Right lobe of liver (tissue), 6 donors: Measurements from ENCODE around the gene ABHD16A. TPM values are rescaled to one million over a fixed set of nuclear protein-coding genes. Genes with fewer than 3 reads are reported as not detected.

Source experiments
- ATAC-seq, 4 donors: fragments of 200-7000 bp; cut with Tn5 transposase; one replicate each; pipeline ENCODE4 v1.9.1; 2020; ENCODE audit warnings: mild to moderate bottlenecking in 4 of 4, moderate library complexity in 4 of 4
- DNase-seq, 3 donors: peaks; one replicate each; pipeline ENCODE4 v3.0.0-alpha.2; 2020
- H3K27ac ChIP-seq, 3 donors: fragments of 200-600 bp; one replicate each; pipeline ENCODE4 v1.8.0; 2022
- H3K27me3 ChIP-seq, 2 donors: fragments of 200-600 bp; one replicate each; pipeline ENCODE4 v1.8.0; 2022
- H3K36me3 ChIP-seq, 4 donors: fragments of 200-600 bp; sonication (generic) in 1 of 4; one replicate each; pipeline versions ENCODE4 v1.5.1 to v1.8.0; 2017 to 2022; ENCODE audit warnings: control low read depth in 1 of 4
- H3K4me1 ChIP-seq, 4 donors: fragments of 200-600 bp; sonication (generic) in 1 of 4; one replicate each; pipeline versions ENCODE4 v1.5.1 to v1.8.0; 2017 to 2022; ENCODE audit warnings: control low read depth in 1 of 4
- H3K4me3 ChIP-seq, 3 donors: fragments of 200-600 bp; one replicate each; pipeline ENCODE4 v1.8.0; 2022
- H3K9me3 ChIP-seq, 4 donors: fragments of 200-600 bp; sonication (generic) in 1 of 4; one replicate each; pipeline versions ENCODE4 v1.5.1 to v1.8.0; 2017 to 2022; ENCODE audit warnings: control low read depth in 1 of 4
- POLR2A ChIP-seq: fragments of 450-650 bp; IDR thresholded peaks from one replicate; pipeline ENCODE4 v1.6.1; 2017; ENCODE audit warnings: antibody characterized with exemption, mild to moderate bottlenecking
- WGBS: methylation state at CpG from one replicate; pipeline ENCODE4 v1.1.6; 2018; ENCODE audit warnings: low coverage, low lambda C conversion rate; ENCODE audit not compliant: insufficient coverage; ENCODE audit errors: missing lambda C conversion rate; 5-methylcytosine and 5-hydroxymethylcytosine counted together
- intact Hi-C, 2 donors: fragments of 100-400 bp; cut with DNase I; formaldehyde crosslinking; loops; one replicate each; pipeline versions ENCODE4 v1.11.2 to v1.14.1; 2022
- total RNA-seq, 6 experiments: library from RNA; depleted of rRNA in 2 of 6; stranded (reverse); fragments of >200 nt in 2 of 6; fragmentation: NEBNext Ultra II Directional in 3 of 6; extraction: Animal tissue kit (Norgen Biotek cat#: 25700) in 3 of 6; gene quantifications; one replicate each; pipeline versions ENCODE4 v1.1.0 to v1.2.4, GENCODE V29; 2016 to 2023
- TF ChIP-seq, protein P1 (sequence below), 4 donors: fragments of 200-600 bp in 3 of 4; fragments of 450-650 bp in 1 of 4; IDR thresholded peaks; one replicate each; pipeline versions ENCODE4 v1.5.1 to v1.8.0; 2016 to 2022; ENCODE audit warnings: antibody characterized with exemption in 4 of 4, mild to moderate bottlenecking in 2 of 4
- donor health status: DM: no; HTN: yes; CAD: no.
- donor health status: DM: no; HTN: no; CAD: no.
- donor health status: DM: no; HTN: no; CAD: no.
- donor health status: DM: no; HTN: yes; CAD: no.
- donor health status: DM: no; HTN: yes; CAD: no.

Gene ABHD16A
- total RNA-seq, 6 experiments from 2014 or later, result 29.7 to 34.8 (median 31.2) TPM

DNA sequence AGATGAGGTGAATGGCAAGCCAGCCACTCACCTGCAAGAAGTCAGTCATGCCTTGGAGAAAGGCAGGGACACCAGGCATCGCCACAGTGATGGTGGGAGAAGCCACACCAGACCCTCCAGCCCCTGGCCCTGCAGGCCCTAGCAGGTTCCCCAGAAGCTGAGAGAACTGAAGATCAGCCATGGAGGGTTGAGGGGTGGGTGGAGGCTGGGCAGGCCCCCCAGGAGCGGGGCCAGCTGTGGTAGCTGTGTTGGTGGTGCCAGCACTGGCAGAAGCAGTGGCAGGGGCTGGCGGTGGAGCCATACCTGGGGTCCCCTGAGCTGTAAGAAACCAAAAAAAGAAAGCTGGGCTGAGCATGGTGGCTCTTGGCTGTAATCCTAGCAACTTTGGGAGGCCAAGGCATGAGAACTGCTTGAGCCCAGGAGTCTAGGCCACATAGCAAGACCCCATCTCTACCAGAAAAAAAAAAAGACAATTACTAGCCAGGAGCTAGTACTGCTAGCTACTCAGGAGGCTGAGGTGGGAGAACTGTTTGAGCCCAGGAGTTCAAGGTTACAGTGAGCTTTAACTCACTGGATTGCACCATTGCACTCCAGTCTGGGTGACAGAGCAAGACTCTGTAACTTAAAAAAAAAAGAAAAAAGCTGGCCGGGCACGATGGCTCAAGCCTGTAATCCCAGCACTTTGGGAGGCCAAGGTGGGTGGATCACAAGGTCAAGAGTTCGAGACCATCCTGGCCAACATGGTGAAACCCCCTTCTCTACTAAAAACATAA is 60.1 kb downstream of the ABHD16A start:
- WGBS, result 55% methylated on average over 5 of the region's 6 CpGs
- intact Hi-C loops, result no loop called here
- DNase-seq, result peak in 1 of 3 donors; percentile 16

DNA sequence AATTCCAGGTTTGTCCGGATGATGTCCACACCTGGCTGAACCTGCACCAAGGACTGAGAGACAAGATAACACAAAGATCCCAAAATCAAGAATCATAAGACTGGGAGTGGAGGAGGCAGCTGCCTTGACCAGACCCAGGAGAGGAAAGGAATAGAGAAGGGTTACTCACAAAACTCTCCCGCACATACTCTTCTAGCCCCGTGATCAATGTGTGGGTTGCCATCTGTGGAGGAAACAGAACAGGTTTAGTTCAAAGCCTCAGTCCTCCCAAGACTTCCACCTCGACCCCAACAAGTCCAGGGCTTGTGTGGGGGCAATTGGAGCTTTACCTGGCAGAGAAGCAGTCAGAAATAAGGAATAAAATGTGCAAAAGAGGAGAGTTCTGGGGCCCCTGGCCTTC is 61.8 kb downstream of the ABHD16A start:
- DNase-seq (no peak), ATAC-seq (no peak)
- TF ChIP-seq, protein P1, sequence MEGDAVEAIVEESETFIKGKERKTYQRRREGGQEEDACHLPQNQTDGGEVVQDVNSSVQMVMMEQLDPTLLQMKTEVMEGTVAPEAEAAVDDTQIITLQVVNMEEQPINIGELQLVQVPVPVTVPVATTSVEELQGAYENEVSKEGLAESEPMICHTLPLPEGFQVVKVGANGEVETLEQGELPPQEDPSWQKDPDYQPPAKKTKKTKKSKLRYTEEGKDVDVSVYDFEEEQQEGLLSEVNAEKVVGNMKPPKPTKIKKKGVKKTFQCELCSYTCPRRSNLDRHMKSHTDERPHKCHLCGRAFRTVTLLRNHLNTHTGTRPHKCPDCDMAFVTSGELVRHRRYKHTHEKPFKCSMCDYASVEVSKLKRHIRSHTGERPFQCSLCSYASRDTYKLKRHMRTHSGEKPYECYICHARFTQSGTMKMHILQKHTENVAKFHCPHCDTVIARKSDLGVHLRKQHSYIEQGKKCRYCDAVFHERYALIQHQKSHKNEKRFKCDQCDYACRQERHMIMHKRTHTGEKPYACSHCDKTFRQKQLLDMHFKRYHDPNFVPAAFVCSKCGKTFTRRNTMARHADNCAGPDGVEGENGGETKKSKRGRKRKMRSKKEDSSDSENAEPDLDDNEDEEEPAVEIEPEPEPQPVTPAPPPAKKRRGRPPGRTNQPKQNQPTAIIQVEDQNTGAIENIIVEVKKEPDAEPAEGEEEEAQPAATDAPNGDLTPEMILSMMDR (IDR thresholded peaks at IDR 0.05), result no peak
- no peak for TF ChIP-seq POLR2A
- H3K4me1 ChIP-seq, result peaks cover 0 to 18% (median 0%) of the 10 kb centered on the region in 4 donors
- H3K27ac ChIP-seq, result no peak overlapping the region
- no peaks in the 10 kb centered on the region for H3K9me3 ChIP-seq
- intact Hi-C loops, result no loop called here
- H3K4me3 ChIP-seq, result no peak overlapping the region
- H3K36me3 ChIP-seq, result peaks cover 4 to 97% (median 52%) of the 10 kb centered on the region in 4 donors
- no peaks in the 10 kb centered on the region for H3K27me3 ChIP-seq
- 78% methylated on average over 3 of the region's 4 CpGs for WGBS

More for the DNA sequence above, 60.1 kb downstream of the ABHD16A start:
- Histone ChIP-seq H3K27ac (peak overlapping the region in 1 of 3 donors; percentile 22), H3K4me1 (peaks cover 0 to 18% (median 0%) of the 10 kb centered on the region in 4 donors), H3K4me3 (no peak overlapping the region), H3K27me3 (no peaks in the 10 kb centered on the region), H3K9me3 (no peaks in the 10 kb centered on the region), H3K36me3 (peaks cover 4 to 96% (median 52%) of the 10 kb centered on the region in 4 donors)
- ATAC-seq, result peak in 2 of 4 donors; percentile 12 to 47
- TF ChIP-seq POLR2A, result no peak
- TF ChIP-seq, protein P1 (IDR thresholded peaks at IDR 0.05), result no peak

DNA sequence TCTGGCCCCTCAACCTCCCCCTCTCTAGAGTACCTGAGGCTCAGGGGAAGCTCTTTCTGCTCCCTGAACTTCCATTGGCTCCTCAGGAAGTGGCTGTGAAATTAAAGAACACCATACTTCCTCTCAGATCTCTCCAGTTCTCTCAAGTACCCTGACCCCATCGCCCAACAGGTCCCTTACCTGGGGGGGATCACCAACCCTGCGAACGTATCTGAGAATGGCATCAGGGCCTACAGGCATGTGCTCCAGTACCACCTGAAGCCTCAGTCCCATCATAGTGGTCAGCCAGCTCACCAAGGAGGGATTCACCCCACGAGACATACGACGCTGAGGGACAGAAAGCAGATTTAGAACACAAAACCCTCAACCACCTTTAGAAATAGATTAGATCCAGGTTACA is 62.5 kb downstream of the ABHD16A start:
- H3K36me3 ChIP-seq, result peaks cover 4 to 98% (median 52%) of the 10 kb centered on the region in 4 donors
- no peak overlapping the region for H3K4me3 ChIP-seq
- peaks cover 0 to 18% (median 0%) of the 10 kb centered on the region in 4 donors for H3K4me1 ChIP-seq
- H3K27ac ChIP-seq, result no peak overlapping the region
- WGBS, result 95% methylated on average over 6 of the region's 6 CpGs
- intact Hi-C loops, result no loop called here
- ATAC-seq (no peak), DNase-seq (no peak)
- no peak for TF ChIP-seq POLR2A
- TF ChIP-seq, protein P1 (IDR thresholded peaks at IDR 0.05), result no peak
- H3K27me3 ChIP-seq, result no peaks in the 10 kb centered on the region
- H3K9me3 ChIP-seq, result no peaks in the 10 kb centered on the region

DNA sequence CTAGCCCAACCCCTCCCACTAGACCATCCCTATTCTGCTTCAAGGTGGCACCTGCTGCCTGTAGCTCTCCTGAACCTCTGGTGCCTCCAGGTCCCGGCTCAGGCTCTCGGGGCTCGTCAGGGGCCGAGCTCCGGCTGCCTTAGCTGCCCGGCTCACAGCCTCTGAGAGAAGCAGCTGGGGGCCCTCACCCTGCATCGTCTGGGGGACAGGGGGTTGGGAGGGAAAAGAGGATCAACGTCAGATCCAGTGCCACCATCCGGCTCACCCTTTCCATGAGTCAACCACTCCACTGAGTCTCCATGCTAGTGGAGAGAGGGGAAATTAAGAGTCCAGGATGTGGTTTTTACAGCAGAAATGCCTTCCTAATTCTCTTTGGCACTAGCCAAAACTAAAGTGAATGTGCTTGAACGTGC is 63.7 kb downstream of the ABHD16A start:
- Histone ChIP-seq H3K4me3 (no peak overlapping the region), H3K4me1 (peaks cover 0 to 22% (median 0%) of the 10 kb centered on the region in 4 donors), H3K36me3 (peaks cover 4 to 97% (median 52%) of the 10 kb centered on the region in 4 donors), H3K27me3 (no peaks in the 10 kb centered on the region), H3K27ac (no peak overlapping the region), H3K9me3 (no peaks in the 10 kb centered on the region)
- intact Hi-C loops, result no loop called here
- TF ChIP-seq, protein P1 (IDR thresholded peaks at IDR 0.05), result no peak
- TF ChIP-seq POLR2A, result no peak
- WGBS, result 78% methylated on average over 4 of the region's 10 CpGs
- DNase-seq, result peak in 1 of 3 donors; percentile 48
- no peak for ATAC-seq
